Activated gamma-delta T cell treated with Interleukin-2 at 50 U/mL for 16 hours (primary cell): ENCODE data around the gene RRAD.
A peak's percentile ranks its signal among the peaks of the same experiment; 100 is the strongest.
"Not testable (repeated sequence)": the region's sequence is repeated elsewhere in the genome, so short reads cannot be mapped to it uniquely, and the experiment has no call there.

Experiments
- DNase-seq: peaks from one replicate; pipeline ENCODE4 v3.0.0-alpha.2; 2020

The RRAD gene

DNA sequence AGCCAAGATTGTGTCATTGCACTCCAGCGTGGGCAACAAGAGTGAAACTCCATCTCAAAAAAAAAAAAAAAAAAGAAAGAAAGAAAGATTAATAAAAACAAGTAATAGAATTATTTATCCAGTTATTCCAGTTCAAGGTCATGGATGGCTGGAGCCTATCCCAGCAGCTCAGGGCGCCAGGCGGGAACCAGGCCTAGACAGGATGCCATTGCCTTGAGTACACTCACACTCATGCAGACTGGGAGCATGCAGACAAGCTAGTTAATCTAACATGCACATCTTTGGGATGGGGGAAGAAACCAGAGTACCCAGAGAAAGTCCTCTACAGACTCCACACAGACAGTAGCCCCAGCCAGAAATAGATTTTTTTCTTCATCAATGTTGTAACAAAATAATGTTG, 27.1 kb downstream of the RRAD start:
- no peak for DNase-seq

- not testable (repeated sequence) for DNase-seq
Observed at GRCh38 chr16:66896682-66897081, 28.7 kb downstream of the RRAD start.

DNA sequence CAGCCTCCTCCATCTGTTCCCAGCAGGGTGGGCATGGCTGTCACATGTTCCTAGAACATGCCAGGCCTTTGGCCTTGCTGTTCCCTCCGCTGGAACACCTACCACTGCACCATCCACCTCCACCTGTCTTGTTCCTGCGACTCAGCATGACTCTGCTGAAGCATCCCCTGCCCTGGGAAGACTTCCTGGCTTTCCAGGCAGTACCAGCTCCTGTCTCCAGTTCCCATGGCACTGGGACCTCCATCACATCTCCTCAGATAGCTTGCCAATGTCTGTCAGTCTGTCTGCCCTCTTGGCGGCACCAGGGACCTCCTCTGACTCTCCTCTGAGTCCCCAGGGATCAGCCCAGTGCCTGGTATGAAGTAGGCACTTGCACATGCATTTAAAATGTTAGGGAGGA, 29.3 kb downstream of the RRAD start:
- no peak for DNase-seq

DNA sequence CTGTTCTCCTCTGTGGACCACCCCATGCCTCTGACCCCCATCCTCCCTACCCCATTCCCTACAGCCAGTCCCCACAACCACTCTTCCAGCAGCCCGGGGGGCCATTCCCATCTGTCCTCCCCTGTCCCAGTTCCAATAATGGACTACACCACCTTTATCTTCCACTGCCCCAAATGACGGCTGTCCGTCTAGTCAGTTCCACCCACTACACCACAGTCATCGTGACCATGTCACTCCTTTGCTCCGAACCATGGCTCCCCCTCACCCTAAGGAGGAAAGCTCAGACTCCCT, 29.7 kb downstream of the RRAD start:
- DNase-seq = no peak

- DNase-seq = peak; percentile 38
Observed at GRCh38 chr16:66894948-66895688, 30.2 kb downstream of the RRAD start.

- no peak for DNase-seq
Observed at GRCh38 chr16:66894055-66894454, 31.3 kb downstream of the RRAD start.

DNA sequence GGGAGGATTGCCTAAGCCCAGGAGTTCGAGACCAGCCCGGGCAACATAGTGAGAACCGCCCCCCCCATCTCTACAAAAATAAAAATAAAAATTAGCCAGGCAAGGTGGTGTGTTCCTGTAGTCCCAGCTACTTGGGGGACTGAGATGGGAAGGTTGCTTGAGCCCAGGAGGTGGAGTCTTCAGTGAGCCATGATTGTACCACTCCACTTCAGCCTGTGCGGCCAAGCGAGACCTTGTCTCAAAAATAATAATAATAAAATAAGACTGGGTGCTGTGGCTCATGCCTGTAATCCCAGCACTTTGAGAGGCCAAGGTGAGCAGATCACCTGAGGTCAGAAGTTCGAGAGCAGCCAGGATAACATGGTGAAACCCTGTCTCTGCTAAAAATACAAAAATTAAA, 33.5 kb downstream of the RRAD start:
- no peak for DNase-seq

DNA sequence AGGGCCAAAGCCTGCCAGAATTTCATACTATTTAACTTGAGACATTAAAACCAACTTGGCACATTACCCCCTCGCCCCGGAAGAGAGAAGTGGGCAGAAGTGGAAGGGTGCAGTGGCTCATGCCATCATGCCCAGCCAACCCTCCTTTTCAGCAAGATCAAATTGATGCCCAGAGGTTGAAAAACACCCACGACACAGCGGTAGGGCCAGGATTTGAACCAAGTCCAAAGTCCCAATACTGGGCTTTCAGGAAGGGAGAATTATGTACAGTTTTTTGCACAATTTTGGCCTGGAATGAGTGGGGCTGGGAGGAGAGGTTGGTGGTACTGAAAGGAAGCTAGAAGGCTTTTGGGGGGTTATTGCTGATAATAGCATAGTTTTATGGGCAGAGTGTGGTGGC, 34.0 kb downstream of the RRAD start:
- no peak for DNase-seq

DNA sequence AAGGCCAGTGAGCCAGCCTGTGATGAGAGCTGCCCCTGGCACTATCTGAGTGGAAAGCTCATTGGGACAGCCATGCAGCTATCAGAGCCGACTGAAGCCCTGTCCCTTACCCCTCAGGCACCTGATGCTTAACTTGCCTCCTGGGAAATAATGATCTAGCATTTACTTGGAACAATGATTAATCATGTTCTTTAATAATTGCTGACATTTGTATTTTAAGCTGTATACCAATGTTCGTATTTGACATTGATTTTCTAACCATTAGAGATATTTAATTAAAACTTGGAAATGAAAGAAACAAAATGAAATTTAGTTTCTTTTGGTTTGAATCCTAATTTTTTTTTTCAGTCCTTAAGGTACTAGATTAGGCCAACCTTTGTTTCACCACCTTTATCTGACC, 34.5 kb downstream of the RRAD start:
- no peak for DNase-seq

- no peak for DNase-seq
Observed at GRCh38 chr16:66889622-66890021, 35.7 kb downstream of the RRAD start.

GRCh38 chr16:66888647-66889615, 36.4 kb downstream of the RRAD start:
- DNase-seq = no peak

DNA sequence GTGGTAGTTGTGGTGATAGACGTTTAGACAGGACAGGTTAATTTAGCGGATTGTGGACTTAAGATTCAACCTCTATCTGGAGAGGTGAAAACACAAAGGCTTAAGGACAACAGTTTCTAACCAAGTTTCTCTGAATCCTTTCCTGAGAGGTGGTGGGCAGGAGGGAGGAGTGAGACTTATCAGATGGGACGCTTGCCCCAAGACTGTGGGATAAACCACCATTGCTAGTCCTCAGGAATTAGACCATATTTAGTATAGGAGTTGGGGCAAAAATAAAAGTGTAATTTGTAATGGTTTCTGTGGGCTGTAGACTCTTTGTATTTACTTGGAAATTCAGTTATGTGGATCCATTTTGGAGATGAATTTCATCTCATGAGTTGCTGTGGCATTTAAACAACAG, 38.4 kb downstream of the RRAD start:
- no peak for DNase-seq

- DNase-seq = no peak
Observed at GRCh38 chr16:66886321-66886720, 39.0 kb downstream of the RRAD start.

DNA sequence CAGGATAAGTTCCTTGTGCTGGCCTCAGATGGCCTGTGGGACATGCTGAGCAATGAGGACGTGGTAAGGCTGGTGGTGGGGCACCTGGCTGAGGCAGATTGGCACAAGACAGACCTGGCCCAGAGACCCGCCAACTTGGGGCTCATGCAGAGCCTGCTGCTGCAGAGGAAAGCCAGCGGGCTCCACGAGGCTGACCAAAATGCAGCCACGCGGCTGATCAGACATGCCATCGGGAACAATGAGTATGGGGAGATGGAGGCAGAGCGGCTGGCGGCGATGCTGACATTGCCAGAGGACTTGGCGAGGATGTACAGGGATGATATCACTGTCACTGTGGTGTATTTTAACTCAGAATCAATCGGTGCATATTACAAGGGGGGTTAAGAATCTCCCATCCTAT, 39.8 kb downstream of the RRAD start:
- DNase-seq = no peak

DNA sequence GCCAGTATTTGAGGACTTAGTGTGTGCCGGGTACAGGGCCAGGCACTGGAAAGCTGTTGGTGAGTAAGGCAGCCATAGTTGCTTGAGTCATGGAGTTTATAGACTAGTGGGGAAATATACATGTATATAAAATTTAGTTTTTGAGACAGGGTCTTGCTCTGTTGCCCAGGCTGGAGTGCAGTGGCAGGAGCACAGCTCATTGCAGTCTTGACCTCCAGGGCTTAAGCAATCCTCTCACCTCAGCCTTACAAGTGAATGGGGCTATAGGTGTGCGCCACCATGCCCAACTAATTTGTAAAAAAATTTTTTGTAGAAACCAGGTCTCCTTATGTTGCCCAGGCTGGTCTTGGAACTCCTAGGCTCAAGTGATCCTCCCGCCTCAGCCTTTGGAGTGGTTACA, 42.6 kb downstream of the RRAD start:
- DNase-seq = no peak

- DNase-seq = no peak
Observed at GRCh38 chr16:66881964-66882508, 43.3 kb downstream of the RRAD start.

DNA sequence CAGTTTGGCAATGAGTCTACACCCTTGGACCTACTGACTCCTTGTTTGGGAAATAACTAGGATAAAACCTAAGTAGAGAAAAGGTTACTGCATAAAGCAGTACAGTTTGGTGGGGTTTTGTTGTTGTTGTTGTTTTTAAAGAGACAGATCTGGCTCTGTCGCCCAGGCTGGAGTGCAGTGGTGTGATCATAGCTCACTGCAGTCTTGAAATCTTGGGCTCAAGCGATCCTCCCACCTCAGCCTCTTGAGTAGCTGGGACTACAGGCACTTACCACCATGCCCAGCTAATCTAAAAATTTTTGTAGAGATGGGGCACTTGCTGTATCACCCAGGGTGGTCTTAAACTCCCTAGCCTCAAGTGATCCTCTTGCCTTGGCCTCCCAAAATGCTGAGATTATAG, 43.8 kb downstream of the RRAD start:
- no peak for DNase-seq

- DNase-seq = no peak
Observed at GRCh38 chr16:66881014-66881417, 44.3 kb downstream of the RRAD start.

DNA sequence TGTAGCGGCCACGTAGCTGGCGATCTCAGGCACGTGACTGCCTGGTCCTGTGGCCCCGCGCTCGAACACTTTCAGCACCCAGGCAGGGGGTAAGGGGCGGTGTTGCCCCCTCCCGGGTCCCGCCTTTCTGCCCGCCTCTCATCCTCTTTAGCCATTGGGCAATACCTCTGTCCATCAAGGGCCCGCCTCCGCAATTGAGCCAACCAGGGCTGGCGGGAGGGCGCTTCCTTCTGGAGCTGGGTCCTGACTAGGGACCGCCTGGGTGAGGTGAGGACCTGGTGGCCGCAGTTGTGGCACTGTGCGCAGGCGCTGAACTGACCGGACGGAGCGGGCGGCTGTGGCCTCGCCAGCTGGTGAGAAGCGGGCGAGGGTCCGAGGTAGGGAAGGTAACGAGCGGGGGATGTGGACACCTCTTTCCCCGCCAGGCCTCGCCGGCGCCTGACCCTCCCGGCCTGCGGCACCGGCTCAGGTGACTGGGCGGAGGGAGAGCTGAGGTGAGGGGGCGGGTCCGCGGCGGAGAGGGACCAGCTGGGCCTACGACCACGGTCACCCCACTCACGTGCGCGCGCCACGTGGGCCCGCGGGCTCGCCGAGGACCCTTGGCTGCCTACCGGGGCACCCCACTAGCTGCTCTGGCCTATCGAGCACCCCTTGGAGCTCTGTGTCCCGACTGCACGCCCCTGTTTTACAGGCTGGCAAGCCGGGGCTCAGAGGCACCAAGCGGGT, 44.9 kb downstream of the RRAD start, which contains the start of gene PDP2:
Gene PDP2, plus strand, starts transcription at position 228 of the 726 bp plus-strand sequence. CDS start 3,770 bp downstream, outside the sequence.
- peak; percentile 88 for DNase-seq

DNA sequence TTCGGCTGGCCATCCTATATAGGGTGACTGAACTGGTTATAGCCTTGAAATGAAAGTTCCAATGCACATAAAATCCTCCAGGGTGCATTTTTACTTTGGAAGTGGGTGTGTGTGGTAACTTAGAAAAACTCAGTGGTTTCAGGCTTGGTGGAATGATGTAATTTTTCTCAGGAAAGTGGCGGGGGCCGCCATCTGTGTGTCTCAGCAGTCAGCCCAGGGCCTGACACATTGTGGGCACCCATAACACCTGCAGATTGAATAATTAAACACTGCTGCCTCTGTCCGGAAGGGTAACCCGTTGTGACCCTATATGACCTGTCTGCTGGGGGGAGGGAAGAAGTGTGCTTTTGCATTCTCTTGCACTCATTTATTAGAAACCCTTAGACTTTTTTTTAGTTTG, 47.3 kb downstream of the RRAD start:
- no peak for DNase-seq

GRCh38 chr16:66874079-66874775, 51.1 kb downstream of the RRAD start:
- DNase-seq = no peak

GRCh38 chr16:66873685-66874055, 51.7 kb downstream of the RRAD start:
- DNase-seq = no peak
